Measurements from ENCODE around the gene ZNF483.
"Not testable (repeated sequence)": the region's sequence is repeated elsewhere in the genome, so short reads cannot be mapped to it uniquely, and the experiment has no call there.

Gene ZNF483

GRCh38 chr9:111548623-111549022 lies 23.6 kb downstream of the ZNF483 start:
- no peak for DNase-seq

GRCh38 chr9:111555425-111555824 lies 30.4 kb downstream of the ZNF483 start:
- DNase-seq: not testable (repeated sequence)

GRCh38 chr9:111559000-111559610 lies 34.1 kb downstream of the ZNF483 start:
- DNase-seq: no peak

DNA sequence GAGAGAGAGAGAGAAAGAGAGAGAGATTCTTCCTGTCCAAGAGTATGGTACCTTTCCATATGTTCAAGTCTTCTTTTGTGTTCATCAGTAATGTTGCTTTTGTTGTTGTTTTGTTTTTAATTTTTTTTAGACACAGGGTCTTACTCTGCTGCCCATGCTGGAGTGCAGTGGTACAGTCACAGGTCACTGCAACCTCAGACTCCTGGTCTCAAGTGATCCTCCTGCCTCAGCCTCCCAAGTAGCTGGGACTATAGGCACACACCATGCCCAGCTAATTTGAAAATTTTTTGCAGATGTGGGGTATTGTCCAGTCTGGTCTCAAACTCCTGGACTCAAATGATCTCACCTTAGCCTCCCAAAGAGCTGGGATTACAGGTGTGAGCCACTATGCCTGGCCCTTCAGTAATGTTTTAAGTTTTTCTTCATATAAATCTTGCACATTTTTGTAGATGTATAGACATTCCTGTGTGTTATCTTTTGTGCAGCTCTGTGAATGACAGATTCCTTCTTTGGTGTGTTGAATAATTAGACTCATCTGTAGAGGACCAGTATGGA lies 36.3 kb downstream of the ZNF483 start:
- DNase-seq: no peak

DNA sequence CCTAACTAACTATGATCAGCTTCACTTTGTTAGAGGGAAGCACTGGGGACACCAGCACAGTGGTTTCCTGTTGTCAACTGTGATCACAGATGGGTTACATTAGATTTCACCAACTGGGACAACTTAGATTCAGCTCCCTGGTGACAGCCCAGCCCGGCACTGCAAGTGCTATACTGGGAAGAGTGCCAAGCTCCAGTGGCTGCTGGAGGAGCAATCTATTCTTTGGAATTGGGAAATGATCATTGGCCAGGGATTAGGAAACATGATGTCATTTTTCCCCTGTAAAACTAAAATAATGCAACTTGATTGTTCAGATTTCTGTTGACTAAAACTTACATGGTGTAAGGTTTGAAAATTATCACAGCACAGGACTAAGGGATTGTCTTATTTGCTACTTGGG lies 41.3 kb downstream of the ZNF483 start:
- DNase-seq: no peak

GRCh38 chr9:111568127-111568526 lies 43.1 kb downstream of the ZNF483 start:
- not testable (repeated sequence) for DNase-seq

- no peak for DNase-seq
These were observed 48.1 kb downstream of the ZNF483 start for GRCh38 chr9:111572950-111573604.

- DNase-seq: no peak
These were observed 57.9 kb downstream of the ZNF483 start for GRCh38 chr9:111582888-111583287.

DNA sequence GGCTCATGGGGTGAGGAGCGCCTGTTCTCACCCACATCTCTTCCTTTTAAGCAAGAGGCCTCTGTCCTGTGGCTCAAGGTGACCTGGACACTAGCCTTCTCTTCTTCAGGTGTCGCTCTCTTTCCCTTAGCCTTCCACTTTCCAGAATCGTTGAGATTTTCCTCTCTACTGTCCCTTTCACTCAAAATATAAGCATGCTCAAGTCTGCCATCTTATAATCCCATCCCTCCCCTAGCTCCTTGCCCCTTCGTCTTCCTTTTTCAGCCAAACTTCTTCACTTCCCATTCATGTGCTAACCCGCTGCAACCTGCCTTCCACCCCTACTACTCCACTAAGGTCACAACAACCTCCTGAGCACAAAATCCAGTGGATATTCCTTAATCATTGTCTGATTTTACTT lies 61.4 kb downstream of the ZNF483 start:
- DNase-seq: no peak

- DNase-seq: no peak
These were observed 63.9 kb downstream of the ZNF483 start for GRCh38 chr9:111588846-111589245.

DNA sequence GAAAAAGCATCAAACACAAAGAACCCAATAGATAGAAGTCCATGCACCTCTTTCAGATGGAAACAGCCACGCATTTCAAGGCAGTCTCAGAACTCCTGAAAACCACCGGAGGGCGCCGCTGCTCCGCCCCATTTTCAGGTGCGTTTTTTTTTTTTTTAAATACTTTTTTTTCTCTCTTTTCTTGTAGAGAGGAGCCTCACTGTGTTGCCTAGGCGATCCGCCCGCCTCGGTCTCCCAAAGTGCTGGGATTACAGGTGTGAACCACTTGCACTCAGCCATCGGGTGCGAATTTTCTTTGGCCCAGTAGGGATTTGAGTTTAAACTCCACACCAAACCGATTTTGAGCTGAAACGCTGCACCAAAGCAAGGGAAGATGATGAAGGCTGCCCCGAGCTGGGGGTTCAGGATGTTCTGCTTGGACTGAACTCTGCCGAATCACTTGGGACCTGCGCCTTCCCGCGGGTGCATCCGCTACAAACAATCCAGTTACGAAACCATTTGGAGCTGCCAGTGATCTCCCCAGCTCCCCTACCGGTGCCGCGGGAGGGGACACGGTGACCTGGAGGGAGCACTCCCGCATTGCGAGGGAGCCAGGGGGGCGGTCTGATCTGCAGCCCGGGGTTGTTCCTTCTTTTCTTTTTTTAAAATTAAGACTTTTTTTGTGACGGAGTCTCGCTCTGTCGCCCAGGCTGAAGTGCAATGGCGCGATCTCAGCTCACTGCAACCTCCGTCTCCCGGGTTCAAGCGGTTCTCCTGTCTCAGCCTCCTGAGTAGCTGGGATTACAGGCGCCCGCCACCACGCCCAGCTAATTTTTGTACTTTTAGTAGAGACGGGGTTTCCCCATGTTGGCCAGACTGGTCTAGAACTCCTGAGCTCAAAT lies 73.1 kb downstream of the ZNF483 start:
- DNase-seq: peak in 1 of 2 experiments; percentile 46

DNA sequence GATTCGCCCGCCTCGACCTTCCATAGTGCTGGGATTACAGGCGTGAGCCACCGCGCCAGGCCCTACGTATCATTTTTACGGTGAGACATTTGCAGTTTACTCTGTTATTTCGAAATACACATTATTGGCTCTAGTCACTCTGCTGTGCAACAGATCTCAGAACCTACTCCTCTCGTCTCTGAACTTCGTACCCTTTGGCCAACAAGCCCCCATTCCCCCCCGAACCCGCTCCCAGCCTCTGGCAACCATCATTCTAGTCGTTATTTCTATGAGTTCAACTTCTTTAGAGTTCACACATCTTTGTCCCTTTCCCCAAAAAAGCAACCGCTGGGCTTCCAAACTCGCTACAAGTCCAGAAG lies 73.7 kb downstream of the ZNF483 start:
- no peak for DNase-seq

- DNase-seq: peak in 1 of 2 experiments; percentile 41
These were observed 74.3 kb downstream of the ZNF483 start, which contains the start of gene PTGR1 for GRCh38 chr9:111599092-111599954. Gene PTGR1 (minus strand): TSS chr9:111599647. CDS start chr9:111597422, 2,225 bp downstream.

DNA sequence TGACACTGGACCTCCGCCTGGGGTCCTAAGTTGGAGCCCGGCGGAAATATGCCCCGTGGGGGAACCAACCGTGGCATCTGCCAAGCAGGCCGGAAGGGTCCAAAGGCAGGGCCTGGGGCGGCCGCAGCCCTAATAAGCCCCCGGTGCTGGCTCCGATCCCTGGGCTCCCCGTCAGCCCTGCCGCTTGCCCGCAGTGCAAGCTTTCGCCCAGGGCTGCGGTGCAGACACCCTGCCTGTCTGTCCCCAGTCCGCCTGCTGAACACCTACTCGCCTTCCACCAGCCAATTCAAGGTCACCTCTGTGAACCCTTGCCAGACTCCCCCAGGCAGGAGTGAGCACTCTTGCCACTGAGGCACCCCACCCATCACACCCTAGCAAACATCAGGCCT lies 75.0 kb downstream of the ZNF483 start:
- no peak for DNase-seq

DNA sequence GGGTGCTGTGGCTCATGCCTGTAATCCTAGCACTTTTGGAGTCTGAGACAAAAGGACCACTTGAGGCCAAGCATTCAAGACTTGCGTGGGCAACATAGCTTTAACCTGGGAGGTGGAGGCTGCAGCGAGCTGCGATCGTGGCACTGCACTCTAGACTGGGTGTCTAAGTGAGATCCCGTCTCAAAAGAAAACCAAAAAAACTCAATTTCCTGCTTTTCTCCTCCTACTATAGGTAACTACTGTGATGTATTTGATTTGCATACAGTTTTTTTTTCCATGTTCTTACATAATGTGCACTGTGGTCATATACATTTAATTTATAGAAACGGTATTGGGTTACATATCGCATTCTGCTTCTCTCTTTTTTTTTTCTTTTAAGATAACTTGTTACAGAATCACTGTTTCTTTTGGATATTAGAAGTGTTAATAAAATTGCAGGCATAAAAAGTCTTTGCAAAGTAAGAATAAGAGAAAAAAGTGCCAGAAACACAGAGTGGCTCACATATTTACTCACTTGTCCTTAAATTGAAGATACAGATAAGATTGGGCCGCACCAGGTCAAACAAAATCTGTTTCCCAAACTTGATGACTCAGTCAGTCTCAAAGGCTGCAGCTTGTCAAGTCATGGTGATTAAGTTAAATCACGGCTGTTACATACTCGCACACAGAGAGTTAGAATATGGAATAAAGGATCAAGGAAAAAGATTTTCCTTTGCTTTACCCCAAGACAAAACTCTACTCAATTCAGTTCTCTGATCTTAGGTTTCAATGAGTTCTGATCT lies 76.4 kb downstream of the ZNF483 start:
- DNase-seq: no peak

DNA sequence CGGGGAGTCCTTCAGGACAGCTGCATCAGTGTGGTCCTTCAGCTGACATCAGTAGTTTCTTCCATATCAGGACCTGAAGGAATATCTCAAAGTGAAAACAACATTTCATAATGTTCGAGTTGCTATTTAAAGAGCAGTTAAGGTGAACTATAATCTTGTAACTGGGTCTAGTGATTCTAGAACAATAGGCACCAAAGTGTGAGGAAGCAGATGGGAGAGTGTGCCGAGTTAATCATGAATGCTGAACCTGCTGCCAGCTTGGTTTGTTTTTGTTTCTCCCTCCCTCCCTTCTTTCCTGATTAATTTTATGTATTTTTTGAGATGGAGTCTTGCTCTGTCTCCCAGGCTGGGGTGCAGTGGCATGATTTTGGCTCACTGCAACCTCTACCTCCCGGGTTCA lies 78.1 kb downstream of the ZNF483 start:
- no peak for DNase-seq

DNA sequence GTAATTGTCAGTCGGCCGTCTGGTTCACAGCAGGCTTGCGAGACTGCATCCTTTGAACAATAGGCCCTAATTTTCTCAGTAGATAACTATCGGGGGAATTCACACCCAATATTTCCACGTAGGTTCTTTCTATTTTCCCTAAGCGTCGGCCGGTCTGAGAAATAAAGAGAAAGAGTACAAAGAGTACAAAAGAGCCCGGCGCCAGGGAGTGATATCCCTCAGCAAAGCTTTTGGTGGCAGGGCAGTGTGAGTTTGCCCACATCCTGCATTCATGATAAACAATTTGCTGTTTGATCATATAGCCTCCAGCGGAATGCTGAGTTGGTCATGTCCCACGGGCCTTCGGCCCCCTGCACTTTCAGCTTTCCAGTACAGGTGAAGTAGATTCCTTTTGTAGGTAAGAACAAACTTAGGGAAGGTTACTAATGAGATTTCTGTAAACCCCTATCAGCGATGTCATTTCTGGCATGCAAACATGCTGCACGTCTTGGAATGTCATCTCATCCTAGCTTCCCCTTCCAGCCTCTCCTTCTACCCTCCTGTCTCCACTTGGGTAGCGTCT lies 79.2 kb downstream of the ZNF483 start:
- no peak for DNase-seq

- DNase-seq: no peak
These were observed 80.1 kb downstream of the ZNF483 start for GRCh38 chr9:111605041-111605559.

GRCh38 chr9:111610149-111610548 lies 85.2 kb downstream of the ZNF483 start:
- no peak for DNase-seq

DNA sequence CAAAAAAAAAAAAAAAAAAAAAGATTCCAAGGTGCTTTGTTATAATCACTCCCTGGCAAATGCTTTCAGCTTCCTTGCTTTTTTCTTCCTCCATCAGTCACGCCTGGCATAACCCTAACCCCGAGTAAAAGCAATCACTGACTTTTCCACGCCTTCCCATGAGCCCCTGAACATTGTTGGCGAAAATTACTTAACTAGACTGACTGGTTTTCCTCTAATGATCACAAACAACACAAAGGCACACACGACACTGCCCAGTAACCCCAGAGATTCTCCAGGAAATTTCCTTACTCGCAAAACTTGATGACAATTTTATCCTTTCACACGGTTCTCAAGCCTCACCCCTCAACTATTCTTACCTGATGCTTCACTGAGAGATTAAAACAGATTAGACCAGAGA lies 85.9 kb downstream of the ZNF483 start:
- no peak for DNase-seq

- DNase-seq: no peak
These were observed 88.6 kb downstream of the ZNF483 start for GRCh38 chr9:111613436-111614040.

Measured in cerebellar nuclear complex (tissue), 1 donor.